ENCODE data around the gene TMEM106A. TPM values are rescaled to one million over a fixed set of nuclear protein-coding genes. Genes with fewer than 3 reads are reported as not detected.
A peak's percentile ranks its signal among the peaks of the same experiment; 100 is the strongest.
"Not testable (repeated sequence)": the region's sequence is repeated elsewhere in the genome, so short reads cannot be mapped to it uniquely, and the experiment has no call there.

The TMEM106A gene
- total RNA-seq = 10 to 100 TPM; 12.9 to 13.8 TPM

- CTCF ChIA-PET = interaction anchor here (1.0 to 2.9 kb wide), 4 partner anchors 12 to 272 kb away, joined by 3 to 16 read pairs (median 6); partner anchors contain the start of genes DHX8 and IFI35
- peaks cover 31% of the 10 kb centered on the region for H3K4me1 Mint-ChIP-seq
- peak; percentile 80 for DNase-seq
- no peaks in the 10 kb centered on the region for H3K27me3 Mint-ChIP-seq
- H3K4me3 Mint-ChIP-seq = peak within 1 kb of the TSS; percentile 81
- H3K36me3 Mint-ChIP-seq (ENCODE audit: low read depth) = peaks cover 54% of the 10 kb centered on the region
- peak within 1 kb of the TSS; percentile 82 for H3K27ac Mint-ChIP-seq
- no peaks in the 10 kb centered on the region for H3K9me3 Mint-ChIP-seq
- POLR2A ChIA-PET = interaction anchor here (0.6 to 6.1 kb wide), 23 partner anchors 9 to 634 kb away, joined by 3 to 150 read pairs (median 6); partner anchors contain the start of genes BRCA1, NBR1, PSMC3IP and RPL27
These were observed at the start of gene TMEM106A for GRCh38 chr17:43211480-43212402. TMEM106A (plus strand) TSS chr17:43211875; CDS start chr17:43213042, 1,167 bp downstream.

- CTCF ChIA-PET, H3K27me3 Mint-ChIP-seq: not testable (repeated sequence)
These were observed 45.7 kb upstream of the TMEM106A start for GRCh38 chr17:43165971-43166370.

GRCh38 chr17:43169561-43170139 lies 42.0 kb upstream of the TMEM106A start:
- ChIA-PET POLR2A (interaction anchor here (1.3 to 6.1 kb wide), 6 partner anchors 42 to 198 kb away, joined by 3 to 105 read pairs (median 12); partner anchors contain the start of genes BRCA1, RPL27 and TMEM106A), CTCF (interaction anchor here (1.0 to 1.2 kb wide), 2 partner anchors 9 to 145 kb away, joined by 3 read pairs; no protein-coding TSS in a partner anchor)
- DNase-seq = no peak
- Mint-ChIP-seq H3K9me3 (no peaks in the 10 kb centered on the region), H3K27ac (no peak overlapping the region), H3K36me3 (ENCODE audit: low read depth) (peaks cover 11% of the 10 kb centered on the region), H3K4me3 (no peak overlapping the region), H3K4me1 (peaks cover 30% of the 10 kb centered on the region), H3K27me3 (no peaks in the 10 kb centered on the region)

More at GRCh38 chr17:43165971-43166370, 45.7 kb upstream of the TMEM106A start:
- H3K4me3 Mint-ChIP-seq; POLR2A ChIA-PET; H3K27ac Mint-ChIP-seq; DNase-seq; H3K9me3 Mint-ChIP-seq; H3K36me3 Mint-ChIP-seq (ENCODE audit: low read depth): not testable (repeated sequence)
- H3K4me1 Mint-ChIP-seq = peaks cover 12% of the 10 kb centered on the region

GRCh38 chr17:43170140-43170765 lies 41.4 kb upstream of the TMEM106A start:
- Mint-ChIP-seq H3K4me1 (peaks cover 33% of the 10 kb centered on the region), H3K27ac (no peak overlapping the region), H3K27me3 (no peaks in the 10 kb centered on the region), H3K9me3 (no peaks in the 10 kb centered on the region), H3K4me3 (no peak overlapping the region), H3K36me3 (ENCODE audit: low read depth) (peaks cover 15% of the 10 kb centered on the region)
- peak; percentile 92 for DNase-seq
- POLR2A ChIA-PET = interaction anchor here (1.3 to 6.1 kb wide), 7 partner anchors 41 to 198 kb away, joined by 3 to 105 read pairs (median 14); partner anchors contain the start of genes BRCA1, RPL27 and TMEM106A
- CTCF ChIA-PET = interaction anchor here (1.0 to 1.2 kb wide), 2 partner anchors 8 to 146 kb away, joined by 3 read pairs; no protein-coding TSS in a partner anchor

GRCh38 chr17:43170766-43171585 lies 40.7 kb upstream of the TMEM106A start, which contains the start of gene NBR1:
NBR1 (plus strand) TSS chr17:43171214; CDS start chr17:43175800, 4,586 bp downstream.
- peaks cover 39% of the 10 kb centered on the region for H3K4me1 Mint-ChIP-seq
- H3K4me3 Mint-ChIP-seq = no peak within 1 kb of the TSS
- no peaks in the 10 kb centered on the region for H3K27me3 Mint-ChIP-seq
- H3K27ac Mint-ChIP-seq = no peak within 1 kb of the TSS
- ChIA-PET CTCF (interaction anchor here (0.7 to 1.7 kb wide), 4 partner anchors 42 to 347 kb away, joined by 3 to 8 read pairs (median 4); partner anchors contain the start of genes BECN1 and BRCA1), POLR2A (interaction anchor here (0.8 to 6.1 kb wide), 19 partner anchors 13 to 1151 kb away, joined by 3 to 105 read pairs (median 4); partner anchors contain the start of genes AARSD1, BRCA1, DHX8 and NKIRAS2)
- peaks cover 22% of the 10 kb centered on the region for H3K36me3 Mint-ChIP-seq (ENCODE audit: low read depth)
- DNase-seq = peak; percentile 98
- H3K9me3 Mint-ChIP-seq = no peaks in the 10 kb centered on the region

- ChIA-PET POLR2A (interaction anchor here (0.7 to 6.1 kb wide), 25 partner anchors 12 to 1152 kb away, joined by 3 to 105 read pairs (median 4); partner anchors contain the start of genes AARSD1, BRCA1, DHX8 and NKIRAS2), CTCF (interaction anchor here (0.7 to 1.7 kb wide), 6 partner anchors 43 to 348 kb away, joined by 3 to 8 read pairs (median 4); partner anchors contain the start of genes BECN1 and BRCA1)
- no peak overlapping the region for H3K4me3 Mint-ChIP-seq
- DNase-seq = peak; percentile 19
- H3K4me1 Mint-ChIP-seq = peaks cover 43% of the 10 kb centered on the region
- H3K27me3 Mint-ChIP-seq = no peaks in the 10 kb centered on the region
- no peaks in the 10 kb centered on the region for H3K9me3 Mint-ChIP-seq
- no peak overlapping the region for H3K27ac Mint-ChIP-seq
- peaks cover 31% of the 10 kb centered on the region for H3K36me3 Mint-ChIP-seq (ENCODE audit: low read depth)
These were observed 39.8 kb upstream of the TMEM106A start for GRCh38 chr17:43171586-43172487.

- Mint-ChIP-seq H3K36me3 (ENCODE audit: low read depth) (peaks cover 50% of the 10 kb centered on the region), H3K27ac (peak overlapping the region; percentile 77), H3K4me1 (peaks cover 42% of the 10 kb centered on the region), H3K9me3 (no peaks in the 10 kb centered on the region), H3K4me3 (no peak overlapping the region), H3K27me3 (no peaks in the 10 kb centered on the region)
- DNase-seq = no peak
- ChIA-PET POLR2A (interaction anchor here (0.7 to 2.0 kb wide), 4 partner anchors 36 to 192 kb away, joined by 3 to 10 read pairs (median 5); partner anchors contain the start of gene TMEM106A), CTCF (no interaction called here)
These were observed 36.2 kb upstream of the TMEM106A start for GRCh38 chr17:43175213-43176118.

- Mint-ChIP-seq H3K4me3 (peak overlapping the region; percentile 12), H3K9me3 (no peaks in the 10 kb centered on the region), H3K4me1 (peaks cover 42% of the 10 kb centered on the region), H3K27ac (peak overlapping the region; percentile 77), H3K36me3 (ENCODE audit: low read depth) (peaks cover 53% of the 10 kb centered on the region), H3K27me3 (no peaks in the 10 kb centered on the region)
- ChIA-PET POLR2A (interaction anchor here (0.6 to 2.7 kb wide), 5 partner anchors 35 to 192 kb away, joined by 3 to 14 read pairs (median 5); partner anchors contain the start of gene TMEM106A), CTCF (no interaction called here)
- no peak for DNase-seq
These were observed 35.5 kb upstream of the TMEM106A start for GRCh38 chr17:43176119-43176570.

GRCh38 chr17:43183921-43184320 lies 27.8 kb upstream of the TMEM106A start:
- Mint-ChIP-seq H3K27ac (no peak overlapping the region), H3K36me3 (ENCODE audit: low read depth) (peaks cover 33% of the 10 kb centered on the region), H3K9me3 (no peaks in the 10 kb centered on the region), H3K4me3 (no peak overlapping the region), H3K4me1 (no peaks in the 10 kb centered on the region), H3K27me3 (no peaks in the 10 kb centered on the region)
- DNase-seq = no peak
- CTCF ChIA-PET = no interaction called here
- POLR2A ChIA-PET = interaction anchor here (1.5 kb wide), 1 partner anchor 12 kb away, joined by 5 read pairs; the partner anchor contains the start of gene NBR1

- CTCF ChIA-PET, H3K9me3 Mint-ChIP-seq: not testable (repeated sequence)
These were observed 25.0 kb upstream of the TMEM106A start for GRCh38 chr17:43186656-43187055.

More at GRCh38 chr17:43186656-43187055, 25.0 kb upstream of the TMEM106A start:
- DNase-seq, H3K27ac Mint-ChIP-seq, H3K4me1 Mint-ChIP-seq, POLR2A ChIA-PET, H3K27me3 Mint-ChIP-seq, H3K4me3 Mint-ChIP-seq: not testable (repeated sequence)
- peaks cover 46% of the 10 kb centered on the region for H3K36me3 Mint-ChIP-seq (ENCODE audit: low read depth)
